Colon (tissue), 2 donors: ENCODE data around the gene PRKCE.

ENCODE experiments used
- FAIRE-seq: peaks from 2 replicates; lab custom pipeline; 2012; peaks lifted over from hg19 to GRCh38; lab: Jason Lieb, UNC
- donor health status: control.
- donor health status: control.

Gene PRKCE

DNA sequence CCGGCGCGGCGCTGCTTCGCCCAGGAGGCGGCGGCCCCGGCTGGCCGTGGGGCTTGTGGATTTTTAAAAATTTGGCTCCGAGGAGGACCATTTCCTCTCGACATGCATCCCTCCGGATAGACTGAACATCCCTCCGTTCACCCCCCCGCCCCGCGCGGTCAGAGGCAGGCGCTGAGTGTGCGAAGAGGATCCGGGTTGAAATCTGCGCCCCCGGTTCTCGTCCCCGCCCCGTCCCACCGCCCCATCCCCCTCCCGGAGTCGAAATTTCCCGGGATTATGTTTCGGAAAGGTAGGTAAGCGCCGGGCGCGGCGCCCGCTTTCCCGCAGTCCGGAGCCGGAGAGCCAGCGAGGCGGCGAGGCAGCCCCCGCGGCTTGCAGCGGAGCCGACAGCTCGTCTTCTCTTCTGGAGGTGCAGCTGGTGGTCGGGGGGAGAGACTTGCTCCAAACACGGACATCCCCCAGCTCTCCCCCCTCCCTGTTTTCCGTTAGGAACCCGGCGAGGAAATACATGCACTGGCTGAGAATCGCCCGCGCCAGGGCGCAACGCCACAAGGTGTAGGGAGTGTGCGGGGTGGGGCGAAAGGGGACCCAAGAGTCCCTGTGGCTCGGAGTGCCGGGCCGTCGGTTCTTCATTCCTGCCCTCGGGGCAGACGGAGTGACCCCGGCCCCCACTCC, at the start of gene PRKCE:
Gene PRKCE (plus strand): TSS at position 261 of the 675 bp plus-strand sequence.
- FAIRE-seq = no peak

DNA sequence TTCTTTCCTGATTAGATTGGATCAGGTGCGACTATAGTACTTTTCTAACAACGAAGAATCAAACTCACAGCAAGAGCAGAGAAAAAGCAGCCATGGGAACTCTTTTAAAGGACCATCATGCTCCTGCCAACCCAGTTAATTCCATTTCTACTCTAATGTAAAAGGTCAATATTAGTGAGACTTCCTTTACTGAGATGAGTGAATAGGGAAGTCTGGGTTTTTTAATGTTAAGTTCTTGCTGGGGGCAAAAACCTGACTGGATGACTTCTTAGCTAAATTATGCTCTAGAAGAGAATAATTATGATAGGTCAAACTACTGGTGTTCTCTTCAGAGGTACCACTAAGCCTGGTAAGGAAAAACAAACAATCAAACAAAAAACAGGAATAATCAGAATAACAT, 48.9 kb upstream of the PRKCE start:
- FAIRE-seq = no peak

DNA sequence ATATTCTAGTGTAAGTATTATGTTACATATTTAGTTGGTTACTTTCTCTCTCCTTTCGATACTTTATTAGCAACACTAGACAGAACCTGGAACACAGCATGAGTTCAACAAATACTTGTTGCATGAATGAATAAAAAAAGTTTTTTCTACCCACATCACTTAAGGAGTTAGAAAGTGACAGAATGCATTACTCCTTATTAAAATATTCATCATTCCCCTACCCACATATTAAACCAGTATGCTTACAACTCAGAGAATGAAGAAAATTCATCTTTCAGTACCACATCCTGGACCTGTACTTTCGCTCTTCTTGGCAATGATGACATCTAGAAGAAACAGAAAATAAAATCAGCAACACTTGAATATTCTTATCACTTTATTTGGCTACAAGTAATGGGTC, 46.4 kb upstream of the PRKCE start:
- no peak for FAIRE-seq

DNA sequence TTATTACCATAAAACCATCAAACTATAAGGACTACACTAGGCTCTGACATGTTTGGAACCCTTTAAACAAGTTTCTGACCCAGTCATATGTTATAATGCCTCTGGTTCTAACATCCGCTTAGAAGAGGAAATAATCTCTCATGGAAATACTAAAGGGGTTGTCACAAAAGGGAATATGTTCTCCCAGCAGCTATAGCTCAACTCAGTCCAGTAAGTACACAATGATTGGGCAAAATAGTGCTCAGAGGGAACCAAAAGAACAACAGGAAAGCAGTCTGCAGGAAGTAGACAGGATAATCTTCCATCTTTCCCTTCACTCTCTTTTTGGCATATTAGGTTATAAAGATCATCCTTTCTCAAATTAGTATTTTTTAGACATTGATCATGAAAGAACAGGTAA, 44.7 kb upstream of the PRKCE start:
- FAIRE-seq = no peak

DNA sequence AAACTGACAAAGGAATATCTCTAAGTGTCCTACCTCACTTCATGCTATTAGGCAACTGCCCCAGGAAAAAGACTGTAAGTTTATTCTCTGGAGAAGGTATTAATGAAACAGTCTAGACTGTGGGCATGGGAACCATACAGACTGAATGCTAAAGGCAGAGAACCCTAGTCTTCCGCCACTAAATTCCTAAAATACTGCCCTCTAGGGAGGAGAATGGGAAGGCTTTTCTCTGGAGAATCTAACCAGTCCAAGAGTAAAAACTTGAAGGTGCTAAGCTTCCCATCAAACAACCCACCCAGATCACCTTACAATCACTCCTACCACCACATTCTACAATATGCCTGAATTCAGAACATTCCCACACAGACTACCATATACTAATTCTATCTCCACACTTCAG, 43.8 kb upstream of the PRKCE start:
- no peak for FAIRE-seq

DNA sequence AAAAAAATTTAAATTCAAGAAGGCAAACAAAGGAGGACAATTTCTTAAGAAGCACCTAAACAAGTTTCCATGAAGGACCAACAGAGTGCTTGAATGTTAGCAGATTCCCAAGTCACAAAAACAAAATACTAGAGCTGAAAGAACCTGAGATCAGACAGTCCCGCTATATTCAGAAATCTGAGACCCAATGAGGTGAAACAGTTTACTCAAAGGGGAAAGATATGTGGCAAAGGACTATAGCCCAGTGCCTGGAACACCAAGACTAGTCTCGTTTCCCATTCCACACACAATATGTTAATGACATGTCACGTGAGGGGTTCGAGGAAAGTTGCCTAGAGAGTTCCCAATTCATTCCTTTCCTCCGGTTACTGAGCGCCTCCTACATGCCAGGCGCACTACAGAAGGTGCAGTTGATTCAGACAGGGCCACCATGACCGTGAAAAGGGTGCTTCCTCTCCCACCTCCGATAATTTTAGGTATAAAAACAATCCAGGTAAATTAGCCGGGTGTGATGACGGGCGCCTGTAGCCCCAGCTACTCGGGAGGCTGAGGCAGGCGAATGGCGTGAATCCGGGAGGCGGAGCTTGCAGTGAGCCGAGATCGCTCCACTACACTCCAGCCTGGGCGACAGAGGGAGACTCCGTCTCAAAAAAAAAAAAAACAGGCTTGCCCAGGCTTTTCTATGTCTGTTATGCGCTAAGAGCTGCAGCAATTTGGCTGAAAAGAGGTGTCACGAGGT, 41.0 kb upstream of the PRKCE start:
- no peak for FAIRE-seq

DNA sequence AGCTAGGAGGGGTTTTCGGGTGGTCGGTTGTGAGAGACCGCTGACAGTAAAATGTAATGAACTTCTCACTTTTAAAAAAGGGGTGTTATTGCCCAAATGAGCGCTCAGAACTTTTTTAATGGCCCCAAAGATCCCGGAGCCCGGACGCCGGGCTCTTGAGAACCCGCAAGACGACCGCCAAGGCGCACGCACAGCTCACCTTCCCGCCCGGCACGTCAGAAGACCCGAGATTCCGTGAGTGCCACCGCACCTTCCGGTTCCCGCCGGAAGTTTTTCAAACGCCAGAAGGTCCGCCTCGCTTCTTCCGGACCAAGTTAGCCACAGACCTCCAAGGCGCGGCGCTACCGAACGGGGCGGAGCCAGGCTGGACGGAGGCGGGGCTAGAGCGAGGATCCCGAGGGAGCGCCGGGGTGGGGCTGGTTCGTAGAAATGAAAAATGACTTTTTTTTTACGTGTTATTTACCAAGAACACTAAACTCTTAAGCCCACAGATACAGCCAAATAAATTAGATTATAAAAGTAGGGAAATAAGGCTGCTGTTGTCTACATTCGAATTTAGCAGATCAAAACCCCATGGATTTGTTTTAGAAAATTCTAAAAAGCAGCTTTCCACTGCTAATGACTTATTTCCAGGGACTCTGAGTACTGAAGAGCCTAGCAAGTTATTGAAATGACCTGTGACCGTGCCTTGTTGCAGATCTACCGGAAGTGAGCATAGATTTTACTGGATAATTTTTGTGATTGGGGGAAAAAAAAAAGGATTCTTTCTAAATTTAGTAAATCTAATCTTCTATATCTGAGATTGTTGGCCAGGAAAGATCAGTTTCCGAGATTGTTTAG, 40.2 kb upstream of the PRKCE start, which contains the start of gene SRBD1:
Gene SRBD1 (minus strand): TSS at position 248 of the 840 bp plus-strand sequence. CDS start 5,826 bp downstream, outside the sequence.
- FAIRE-seq = peak; percentile 73

DNA sequence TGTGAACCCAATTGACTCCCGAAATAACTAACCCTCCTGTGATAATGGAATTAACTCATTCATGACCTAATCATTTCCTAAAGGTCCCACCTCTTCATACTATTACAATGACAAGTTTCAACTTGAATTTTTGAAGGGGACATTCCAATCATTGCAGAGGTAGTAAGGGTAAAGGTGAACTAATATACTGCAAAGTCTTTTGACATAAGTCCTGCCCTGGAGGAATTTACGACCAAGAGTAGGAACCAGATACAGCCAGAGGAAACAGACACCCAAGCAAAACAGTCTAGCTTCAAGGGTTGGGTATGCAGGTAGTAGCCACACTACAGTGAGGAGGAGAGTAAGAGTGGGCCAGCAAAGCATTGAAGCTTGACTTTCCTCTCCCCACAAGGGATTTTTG, 39.2 kb upstream of the PRKCE start:
- FAIRE-seq = no peak

DNA sequence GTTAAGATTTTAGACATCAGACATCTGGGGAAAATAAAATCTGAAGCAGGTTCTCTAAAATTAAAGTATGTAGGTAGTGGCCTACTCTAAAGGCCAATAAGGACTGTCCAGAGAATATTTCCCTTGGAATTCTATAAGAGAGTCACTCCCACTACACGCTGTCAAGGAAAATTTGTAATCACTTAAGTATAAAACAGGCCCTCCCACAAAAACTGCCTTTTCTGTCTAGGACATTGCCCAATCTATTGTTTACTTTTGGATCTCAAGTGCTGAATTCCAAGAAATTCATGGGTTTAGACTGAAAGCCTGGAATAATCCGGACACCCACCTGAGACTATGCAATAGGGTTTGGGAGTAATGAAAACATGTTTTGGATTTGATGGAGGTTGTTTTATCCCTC, 38.7 kb upstream of the PRKCE start:
- FAIRE-seq = no peak

DNA sequence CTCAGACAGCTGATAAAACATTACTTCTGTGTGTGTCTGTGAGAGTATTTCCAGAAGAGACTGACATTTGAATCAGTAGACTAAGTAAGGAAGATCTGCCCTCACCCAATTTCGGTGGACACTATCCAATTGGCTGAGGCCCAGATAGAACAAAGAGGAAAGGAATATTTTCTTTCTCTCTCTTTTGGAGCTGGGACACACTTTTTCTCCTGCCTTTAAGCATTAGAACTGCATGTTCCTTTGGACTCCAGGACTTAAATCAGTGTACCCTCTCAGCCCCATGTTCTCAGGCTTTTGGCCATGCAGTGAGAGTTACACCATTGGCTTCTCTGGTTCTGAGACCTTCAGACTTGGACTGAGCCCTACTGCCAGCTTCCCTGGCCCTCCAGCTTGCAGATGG, 37.1 kb upstream of the PRKCE start:
- no peak for FAIRE-seq

DNA sequence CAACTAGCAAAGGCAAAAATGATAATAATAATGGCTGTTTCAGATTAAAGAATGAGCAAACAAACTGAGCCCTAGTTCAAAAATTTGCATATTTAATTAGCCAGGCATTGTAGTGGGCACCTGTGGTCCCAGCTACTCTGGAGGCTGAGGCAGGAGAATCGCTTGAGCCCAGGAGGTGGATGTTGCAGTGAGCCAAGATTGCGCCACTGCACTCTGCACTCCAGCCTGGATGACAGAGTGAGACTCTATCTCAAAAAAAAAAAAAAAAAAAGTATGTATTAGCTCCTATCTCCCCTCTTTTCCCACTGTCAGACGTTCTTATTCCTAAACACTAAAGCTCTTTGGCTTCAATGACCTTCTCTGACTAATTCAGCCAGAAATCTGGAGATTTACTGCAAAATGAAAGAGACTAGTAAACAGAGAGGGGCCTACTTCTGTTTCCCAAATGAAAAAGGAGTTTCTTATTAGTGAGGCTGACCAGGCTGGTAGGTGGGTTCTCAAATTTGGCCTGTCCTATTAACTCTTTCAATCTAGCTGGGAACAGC, 36.5 kb upstream of the PRKCE start:
- no peak for FAIRE-seq

DNA sequence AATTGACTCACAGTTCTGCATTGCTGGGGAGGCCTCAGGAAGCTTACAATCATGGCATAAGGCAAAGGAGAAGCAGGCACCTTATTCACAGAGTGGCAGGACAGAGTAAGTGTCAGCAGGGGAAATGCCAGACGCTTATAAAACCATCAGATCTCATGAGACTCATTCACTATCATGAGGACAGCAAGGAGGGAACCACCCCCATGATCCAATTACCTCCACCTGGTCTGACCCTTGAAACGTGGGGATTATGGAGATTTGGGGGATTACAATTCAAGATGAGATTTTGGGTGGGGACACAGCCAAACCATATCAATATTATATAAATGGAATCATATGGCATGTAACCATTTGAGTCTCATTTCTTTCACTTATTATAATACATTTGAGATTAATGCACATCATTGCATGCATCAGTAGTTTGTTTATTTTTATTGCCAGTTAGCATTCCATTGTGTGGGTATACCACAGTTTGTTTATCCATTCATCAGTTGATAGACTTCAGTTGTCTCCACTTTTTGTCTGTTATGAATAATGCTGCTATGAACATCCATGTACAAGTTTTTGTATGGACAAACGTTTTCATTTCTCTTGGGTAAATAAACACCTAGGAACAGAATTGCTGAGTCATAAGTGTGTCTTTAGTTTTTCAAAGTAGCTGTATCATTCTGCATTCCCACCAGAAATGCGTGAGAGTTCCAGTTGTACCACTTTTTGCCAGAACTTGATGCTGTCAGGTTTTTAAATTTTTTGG, 34.6 kb upstream of the PRKCE start:
- no peak for FAIRE-seq

DNA sequence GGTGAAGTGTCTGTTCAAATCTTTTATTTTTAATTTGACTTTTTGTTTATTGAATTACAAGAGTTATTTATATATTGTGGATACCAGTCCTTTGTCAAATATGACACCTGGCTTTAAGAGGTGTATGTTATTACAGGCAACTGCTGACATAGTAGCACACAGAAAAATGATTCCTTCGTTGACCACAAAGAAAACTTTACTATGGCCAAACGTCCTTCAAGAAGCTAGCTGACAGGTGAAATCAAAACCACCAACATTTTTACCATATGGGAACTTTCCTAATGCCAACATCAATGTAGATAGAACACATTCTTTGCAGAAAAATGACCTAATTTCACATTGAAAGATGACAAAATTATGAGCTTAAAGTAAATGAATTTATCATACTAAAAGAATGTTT, 34.0 kb upstream of the PRKCE start:
- FAIRE-seq = no peak

DNA sequence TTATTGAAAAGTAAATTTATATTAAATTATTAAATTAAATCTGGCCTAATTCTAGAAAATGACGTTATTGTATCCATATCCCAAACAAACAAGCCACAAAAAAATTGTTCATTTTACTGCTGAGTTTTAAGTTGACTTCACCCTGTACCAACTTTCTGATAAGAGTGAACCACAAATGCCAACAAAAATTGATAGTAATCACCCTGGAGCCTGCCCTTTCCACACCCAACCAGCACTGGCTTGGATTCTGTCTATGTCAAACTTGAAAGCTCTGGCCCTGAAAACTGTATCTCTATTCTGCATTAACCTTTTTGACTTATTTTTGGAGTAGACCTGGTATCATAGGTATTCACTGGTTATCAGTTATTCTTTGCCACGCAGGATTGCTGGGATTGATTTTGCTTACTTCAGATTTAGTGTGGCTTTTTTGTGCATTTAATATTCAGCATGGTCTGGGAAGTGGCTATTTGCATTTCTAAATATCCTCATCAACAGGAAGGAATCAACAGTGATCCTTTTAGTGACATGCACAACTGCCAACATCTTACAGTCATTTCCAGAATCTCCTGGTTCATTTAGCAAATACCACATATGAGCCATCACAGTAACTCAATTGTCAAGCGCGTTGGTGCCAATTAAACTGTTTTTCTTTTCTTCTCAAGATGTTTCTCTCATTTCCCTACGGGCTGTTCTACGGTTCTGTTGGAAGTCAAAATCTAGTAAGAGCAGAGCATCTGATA, 29.0 kb upstream of the PRKCE start:
- FAIRE-seq = no peak

DNA sequence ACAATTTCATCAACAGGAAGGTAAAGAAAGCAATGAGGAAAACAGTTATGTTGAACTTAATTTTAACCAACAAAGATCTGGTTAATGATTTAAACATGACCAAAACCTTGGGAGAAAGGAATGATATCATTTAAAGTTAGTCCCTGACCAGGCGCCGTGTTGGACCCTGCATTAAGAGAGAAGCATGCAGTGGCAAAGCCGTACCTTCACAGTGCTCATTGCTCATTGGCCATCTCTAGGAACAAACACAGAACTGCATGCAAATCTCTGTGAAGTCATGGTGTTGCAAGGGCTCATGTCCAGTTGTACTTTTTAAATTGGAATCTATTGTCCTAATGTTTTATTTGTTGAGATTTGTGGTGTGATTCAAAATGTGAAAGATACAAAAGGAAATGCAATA, 28.4 kb upstream of the PRKCE start:
- no peak for FAIRE-seq

DNA sequence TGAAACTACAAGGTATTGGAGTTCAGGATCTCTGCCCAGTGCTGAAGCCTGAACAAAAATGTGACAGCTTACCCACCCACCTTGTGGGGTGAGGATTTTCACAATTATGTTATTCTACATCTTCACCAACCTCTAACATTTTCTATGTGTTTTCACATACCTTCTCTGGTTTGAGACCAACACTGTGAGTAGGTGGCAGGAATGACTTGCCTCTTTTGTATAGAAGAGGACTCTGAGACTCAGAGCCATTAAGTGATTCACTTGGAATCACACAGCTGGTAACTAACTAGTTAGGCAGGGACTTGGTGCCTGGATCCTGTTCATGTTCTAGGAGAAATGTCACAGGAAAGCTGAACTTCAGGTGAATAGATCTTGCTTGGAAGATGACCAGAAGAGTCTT, 25.7 kb upstream of the PRKCE start:
- FAIRE-seq = no peak

DNA sequence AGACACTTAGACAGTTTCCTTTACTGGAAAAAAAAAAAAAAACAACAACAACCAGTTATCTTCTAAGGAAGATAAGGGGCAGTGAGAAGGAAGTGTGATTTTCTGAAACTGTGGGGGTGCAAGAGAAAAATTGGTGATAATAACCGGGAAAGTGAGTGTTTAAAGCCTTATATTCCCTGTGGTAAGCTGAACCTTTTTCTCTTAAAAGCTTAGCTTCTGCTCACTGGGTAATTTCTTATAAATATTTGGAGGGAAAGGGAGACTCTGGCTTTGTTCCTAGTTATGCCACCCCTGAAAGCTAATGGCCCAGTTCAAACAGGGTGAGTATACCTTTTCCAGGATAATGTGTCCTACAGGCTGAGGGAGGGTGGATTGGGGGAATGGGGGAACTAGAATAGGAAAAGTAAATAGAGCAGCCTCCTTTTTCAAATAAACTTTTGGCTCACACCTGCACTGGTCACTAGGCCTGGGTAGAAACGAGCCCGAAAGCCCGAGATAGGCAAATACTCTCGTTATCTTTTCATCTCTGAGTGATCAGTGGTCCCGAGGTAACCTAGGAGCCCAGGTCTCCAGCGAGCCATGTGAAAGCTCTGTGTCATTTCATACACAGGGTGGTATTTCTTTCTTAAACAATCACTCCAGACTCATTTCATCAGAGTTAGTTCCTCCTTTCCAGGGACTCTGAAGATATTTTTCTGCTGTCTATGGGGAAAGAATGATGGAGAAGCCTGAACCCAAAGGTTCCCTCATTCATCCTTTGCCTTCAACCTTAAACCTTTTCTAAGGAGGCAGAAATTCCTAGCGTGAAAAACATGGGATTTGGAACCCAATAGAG, 24.9 kb upstream of the PRKCE start:
- no peak for FAIRE-seq

DNA sequence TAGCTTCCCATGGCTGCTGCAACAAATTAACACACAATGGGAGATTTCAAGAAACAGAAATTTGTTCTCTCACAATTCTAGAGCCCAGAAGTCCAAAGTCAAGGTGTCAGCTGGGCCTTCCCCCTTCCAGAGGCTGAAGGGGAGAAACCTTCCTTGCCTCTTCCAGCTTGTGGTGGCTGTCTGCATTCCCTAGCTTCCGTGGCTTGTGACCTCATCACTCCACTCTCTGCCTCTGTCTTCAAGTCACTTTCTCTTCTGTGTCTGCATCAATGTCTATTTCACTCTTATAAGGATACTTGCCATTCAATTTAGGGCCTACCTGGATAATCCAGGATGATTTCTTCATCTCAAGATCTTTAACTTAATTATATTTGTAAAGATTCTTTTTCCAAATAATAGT, 23.6 kb upstream of the PRKCE start:
- no peak for FAIRE-seq

DNA sequence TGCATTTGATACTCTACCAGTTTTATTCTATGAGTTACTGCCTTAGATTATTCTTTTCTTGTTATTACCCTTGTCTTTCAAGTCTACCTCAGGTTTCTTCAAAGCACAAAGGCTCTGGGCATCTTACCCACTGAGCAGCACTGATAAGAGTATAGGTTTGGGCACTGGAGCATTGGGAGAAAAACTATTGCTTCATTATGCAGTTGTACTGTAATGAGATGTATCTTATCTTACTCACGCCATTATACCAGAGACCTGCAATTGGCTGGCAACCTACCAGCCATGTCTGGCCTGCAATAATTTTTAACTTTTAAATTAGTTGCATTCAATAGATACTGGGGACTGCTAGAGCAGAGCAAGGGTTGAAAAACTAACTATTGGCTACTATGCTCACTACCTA, 21.5 kb upstream of the PRKCE start:
- FAIRE-seq = no peak

DNA sequence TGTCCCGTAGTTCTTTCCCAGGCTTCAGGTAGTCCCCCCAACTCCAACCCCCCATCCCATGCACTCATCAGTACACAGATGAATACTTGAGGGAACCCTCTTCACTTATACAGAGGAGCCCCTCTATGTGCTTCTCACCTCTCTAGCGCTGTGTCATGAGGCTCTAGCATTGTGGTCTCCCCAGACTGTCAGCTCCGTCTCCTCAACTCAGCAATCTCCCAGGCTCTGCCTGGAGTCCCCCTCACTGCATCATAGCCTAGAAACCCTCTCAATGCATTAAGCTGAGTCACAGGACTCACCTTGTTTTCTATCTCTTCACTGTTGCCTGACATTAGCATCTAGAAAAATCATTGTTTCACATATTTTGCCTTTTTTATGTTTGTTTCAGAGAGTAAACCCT, 20.2 kb upstream of the PRKCE start:
- no peak for FAIRE-seq
